GM19467 (cell line): ENCODE data around the gene ATXN1.

Experiments
- ATAC-seq: cut with Tn5 transposase; IDR thresholded peaks from one replicate; pipeline ENCODE4 v1.9.1; 2021; ENCODE audit warnings: mild to moderate bottlenecking, moderate library complexity; ENCODE audit not compliant: unreplicated experiment

ATXN1 gene

GRCh38 chr6:16326971-16327776 is 434.1 kb downstream of the ATXN1 start:
- ATAC-seq, result no peak

DNA sequence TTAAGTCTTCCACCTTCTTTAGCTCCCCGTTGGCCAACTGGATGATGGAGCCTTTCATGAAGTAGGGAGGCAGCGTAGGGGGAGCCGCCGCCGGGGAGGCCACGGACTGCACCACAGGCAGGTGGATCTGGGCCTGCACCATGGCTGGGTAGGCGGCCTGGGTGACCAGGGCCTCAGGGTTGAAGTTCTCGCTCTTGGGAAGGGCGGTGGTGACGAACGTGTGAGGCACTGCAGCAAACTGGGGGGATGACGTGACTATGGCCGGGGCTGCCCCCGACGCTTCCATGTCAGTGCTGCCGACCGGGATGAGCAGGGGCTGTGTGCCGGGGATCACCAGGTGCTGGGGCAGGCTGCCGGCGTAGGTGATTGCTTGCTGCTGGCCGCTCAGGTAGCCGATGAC is 434.7 kb downstream of the ATXN1 start:
- no peak for ATAC-seq

DNA sequence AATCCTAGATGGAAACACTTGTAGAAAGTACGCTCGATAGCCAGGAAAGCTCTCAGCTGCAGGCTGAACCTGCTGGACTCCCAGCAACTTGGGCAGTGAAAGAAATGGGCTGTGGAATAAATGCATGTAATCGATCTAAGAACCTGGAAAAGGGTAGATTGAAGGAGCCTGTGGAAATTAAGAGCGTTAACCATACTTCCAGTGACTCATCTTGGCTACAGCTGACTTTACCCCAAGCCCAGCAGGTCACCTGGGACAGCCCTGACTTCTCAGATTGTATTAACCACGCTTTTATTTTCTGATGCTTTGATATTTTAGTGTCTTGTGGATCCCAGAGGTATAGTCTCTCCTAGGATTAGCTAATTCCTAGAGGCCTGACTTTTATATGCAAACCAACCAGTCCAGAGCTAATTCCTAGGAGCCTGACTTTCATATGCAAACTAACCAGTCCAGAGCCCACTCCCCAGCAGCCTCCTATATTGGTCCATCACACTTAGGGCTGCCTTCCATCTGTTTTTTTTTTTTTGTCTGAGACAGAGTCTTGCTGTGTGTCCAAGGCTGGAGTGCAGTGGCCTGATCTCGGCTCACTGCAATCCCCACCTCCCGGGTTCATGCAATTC is 436.5 kb downstream of the ATXN1 start:
- ATAC-seq, result no peak

- ATAC-seq, result no peak
These were observed 437.1 kb downstream of the ATXN1 start for GRCh38 chr6:16324184-16324583.

DNA sequence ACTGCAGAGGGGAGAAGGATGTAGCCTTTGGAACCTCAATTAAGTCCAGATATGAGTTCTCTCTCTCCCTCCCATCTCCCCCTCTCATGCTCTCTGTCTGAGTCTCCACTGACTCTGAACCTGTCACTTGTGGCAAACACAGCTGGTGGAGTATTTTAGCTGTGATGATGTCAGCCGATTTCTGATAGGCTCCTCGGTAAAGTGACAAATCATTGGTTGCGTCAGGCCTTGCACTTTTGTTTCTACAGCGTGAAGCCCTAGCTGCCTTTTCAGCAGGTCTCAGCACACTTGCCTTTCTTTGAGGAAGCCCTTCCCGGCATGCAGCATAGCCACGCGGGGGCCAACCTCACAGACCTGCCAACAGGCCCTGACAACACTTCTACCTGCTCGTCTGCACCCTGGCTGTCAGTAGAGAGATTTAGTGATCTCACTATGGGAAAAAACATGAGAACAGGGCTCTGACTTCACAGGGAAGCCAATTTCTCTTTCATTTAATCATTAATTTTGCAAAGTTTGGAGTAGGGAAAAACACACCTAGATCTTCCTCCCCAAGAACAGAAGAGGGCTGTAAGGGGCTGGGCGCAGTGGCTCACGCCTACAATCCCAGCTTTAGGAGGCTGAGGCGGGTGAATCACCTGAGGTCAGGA is 438.5 kb downstream of the ATXN1 start:
- ATAC-seq, result peak; percentile 81

- ATAC-seq, result no peak
These were observed 439.4 kb downstream of the ATXN1 start for GRCh38 chr6:16321826-16322225.

DNA sequence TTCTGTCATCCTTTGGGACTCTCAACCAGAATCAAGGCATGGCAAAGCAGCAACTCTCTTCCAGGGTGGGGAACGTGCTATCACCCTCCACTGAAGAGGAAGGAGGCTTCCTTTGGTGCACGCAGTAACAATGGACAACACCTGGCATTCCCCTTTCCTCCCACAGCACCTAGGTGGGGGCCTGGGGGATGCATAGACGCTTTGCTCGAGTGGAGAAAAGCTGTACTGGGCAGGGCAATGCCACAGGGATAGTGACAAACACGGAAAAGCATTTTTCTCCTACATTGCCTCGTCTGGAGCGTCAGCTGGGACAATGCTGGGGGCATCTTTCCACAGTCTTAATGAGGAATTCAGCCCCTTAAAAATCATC is 439.9 kb downstream of the ATXN1 start:
- no peak for ATAC-seq

GRCh38 chr6:16320533-16321340 is 440.5 kb downstream of the ATXN1 start:
- ATAC-seq, result no peak

GRCh38 chr6:16319813-16320532 is 441.3 kb downstream of the ATXN1 start:
- peak; percentile 40 for ATAC-seq

- ATAC-seq, result no peak
These were observed 442.1 kb downstream of the ATXN1 start for GRCh38 chr6:16318953-16319720.

GRCh38 chr6:16318538-16318937 is 442.7 kb downstream of the ATXN1 start:
- no peak for ATAC-seq

- ATAC-seq, result no peak
These were observed 444.5 kb downstream of the ATXN1 start for GRCh38 chr6:16316741-16317251.

DNA sequence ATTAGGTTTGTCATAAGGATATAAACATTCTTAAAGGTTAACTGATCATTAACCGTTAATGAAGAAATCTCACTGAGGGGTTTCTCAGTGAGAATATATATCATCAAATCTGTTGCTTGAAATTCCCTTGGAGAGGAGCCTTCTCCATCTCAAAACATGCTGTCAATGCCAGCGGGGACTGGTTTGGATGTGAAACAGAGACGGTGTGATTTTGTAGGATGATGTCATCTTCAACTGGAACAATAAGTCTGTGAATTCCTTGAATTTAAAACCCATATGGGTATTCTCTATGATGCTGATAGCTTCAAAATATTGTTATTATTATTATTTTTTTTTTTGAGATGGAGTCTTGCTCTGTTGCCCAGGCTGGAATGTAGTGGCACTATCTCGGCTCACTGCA is 447.0 kb downstream of the ATXN1 start:
- no peak for ATAC-seq

DNA sequence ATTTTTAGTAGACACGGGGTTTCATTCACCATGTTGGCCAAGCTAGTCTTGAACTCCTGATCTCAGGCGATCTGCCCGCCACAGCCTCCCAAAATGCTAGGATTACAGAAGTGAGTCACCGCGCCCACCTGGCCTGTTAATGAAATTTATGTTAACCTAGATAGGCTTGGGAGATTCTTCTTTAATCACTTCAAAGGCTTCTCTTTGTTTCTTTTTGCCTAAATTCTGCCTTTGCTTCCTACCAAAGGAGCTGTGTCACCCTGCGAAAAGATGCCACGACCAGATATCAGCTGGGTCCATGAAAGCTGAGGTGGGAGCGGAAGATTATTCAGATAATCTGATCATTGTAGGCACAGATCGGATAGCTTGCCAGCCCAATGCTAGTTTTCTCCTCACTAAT is 447.5 kb downstream of the ATXN1 start:
- ATAC-seq, result no peak

DNA sequence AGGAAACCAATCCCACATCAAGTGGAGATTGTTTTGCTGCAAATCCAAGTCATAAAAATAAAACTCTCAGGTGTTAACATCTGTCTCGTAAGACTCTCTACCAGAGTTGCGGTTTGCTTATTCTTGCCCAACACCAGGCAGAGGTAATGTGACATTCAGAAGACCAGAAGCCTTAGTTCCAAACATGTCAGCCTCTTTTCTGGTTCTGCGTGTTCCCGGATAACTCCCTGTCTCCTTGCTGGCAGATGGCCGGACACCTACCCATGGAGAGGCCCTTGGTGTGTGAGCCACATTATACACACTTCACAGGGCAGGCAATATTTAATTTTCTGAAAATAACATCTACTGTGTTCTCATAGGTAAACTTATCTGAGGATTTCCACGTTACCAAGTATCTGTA is 449.5 kb downstream of the ATXN1 start:
- no peak for ATAC-seq

- no peak for ATAC-seq
These were observed 454.9 kb downstream of the ATXN1 start for GRCh38 chr6:16306334-16306733.

DNA sequence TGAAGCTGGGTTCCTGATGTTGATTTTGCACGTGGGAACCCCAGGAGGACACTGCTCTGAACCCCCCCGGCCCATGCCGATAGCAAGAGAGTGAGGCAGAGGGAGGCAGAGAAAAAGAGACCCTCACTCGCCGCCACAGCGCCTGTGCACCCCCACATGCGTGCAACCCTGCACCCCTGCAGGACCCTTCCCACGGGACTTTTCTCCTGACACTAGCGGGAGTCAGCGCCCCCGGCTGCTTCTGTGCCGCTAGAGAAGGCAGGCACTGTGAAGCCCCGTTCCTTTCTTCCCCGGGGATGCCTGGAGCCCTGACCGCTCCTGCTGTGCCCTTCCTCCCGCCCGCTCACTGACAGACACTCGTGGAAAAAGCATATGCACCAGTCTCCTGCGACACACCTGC is 455.5 kb downstream of the ATXN1 start:
- ATAC-seq, result peak; percentile 24

- ATAC-seq, result peak; percentile 72
These were observed 456.0 kb downstream of the ATXN1 start for GRCh38 chr6:16305246-16305725.

GRCh38 chr6:16302721-16303552 is 458.3 kb downstream of the ATXN1 start:
- ATAC-seq, result no peak
